ENCODE results near the gene PNMA6E.

The PNMA6E gene

GRCh38 chrX:153417637-153418036, 16.5 kb upstream of the PNMA6E start:
- H3K4me3 Mint-ChIP-seq: no peak overlapping the region
- peaks cover 11% of the 10 kb centered on the region for H3K27me3 Mint-ChIP-seq (ENCODE audit: low read depth)
- peaks cover 9% of the 10 kb centered on the region for H3K4me1 Mint-ChIP-seq
- peaks cover 27% of the 10 kb centered on the region for H3K9me3 Mint-ChIP-seq
- TF ChIP-seq, protein P1, sequence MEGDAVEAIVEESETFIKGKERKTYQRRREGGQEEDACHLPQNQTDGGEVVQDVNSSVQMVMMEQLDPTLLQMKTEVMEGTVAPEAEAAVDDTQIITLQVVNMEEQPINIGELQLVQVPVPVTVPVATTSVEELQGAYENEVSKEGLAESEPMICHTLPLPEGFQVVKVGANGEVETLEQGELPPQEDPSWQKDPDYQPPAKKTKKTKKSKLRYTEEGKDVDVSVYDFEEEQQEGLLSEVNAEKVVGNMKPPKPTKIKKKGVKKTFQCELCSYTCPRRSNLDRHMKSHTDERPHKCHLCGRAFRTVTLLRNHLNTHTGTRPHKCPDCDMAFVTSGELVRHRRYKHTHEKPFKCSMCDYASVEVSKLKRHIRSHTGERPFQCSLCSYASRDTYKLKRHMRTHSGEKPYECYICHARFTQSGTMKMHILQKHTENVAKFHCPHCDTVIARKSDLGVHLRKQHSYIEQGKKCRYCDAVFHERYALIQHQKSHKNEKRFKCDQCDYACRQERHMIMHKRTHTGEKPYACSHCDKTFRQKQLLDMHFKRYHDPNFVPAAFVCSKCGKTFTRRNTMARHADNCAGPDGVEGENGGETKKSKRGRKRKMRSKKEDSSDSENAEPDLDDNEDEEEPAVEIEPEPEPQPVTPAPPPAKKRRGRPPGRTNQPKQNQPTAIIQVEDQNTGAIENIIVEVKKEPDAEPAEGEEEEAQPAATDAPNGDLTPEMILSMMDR (IDR thresholded peaks at IDR 0.05; ENCODE audit: unreplicated experiment in 3 of 3): no peak
- no peak overlapping the region for H3K27ac Mint-ChIP-seq
- no peaks in the 10 kb centered on the region for H3K36me3 Mint-ChIP-seq (ENCODE audit: low read depth)

- peaks cover 29% of the 10 kb centered on the region for H3K9me3 Mint-ChIP-seq
- H3K4me3 Mint-ChIP-seq: no peak overlapping the region
- TF ChIP-seq, protein P1 (IDR thresholded peaks at IDR 0.05; ENCODE audit: unreplicated experiment in 3 of 3): no peak
- no peaks in the 10 kb centered on the region for H3K36me3 Mint-ChIP-seq (ENCODE audit: low read depth)
- H3K27ac Mint-ChIP-seq: no peak overlapping the region
- H3K27me3 Mint-ChIP-seq (ENCODE audit: low read depth): peaks cover 11% of the 10 kb centered on the region
- peaks cover 15% of the 10 kb centered on the region for H3K4me1 Mint-ChIP-seq
These were observed 15.8 kb upstream of the PNMA6E start for GRCh38 chrX:153416781-153417450.

GRCh38 chrX:153414856-153415510, 13.8 kb upstream of the PNMA6E start:
- peaks cover 11% of the 10 kb centered on the region for H3K27me3 Mint-ChIP-seq (ENCODE audit: low read depth)
- TF ChIP-seq, protein P1 (IDR thresholded peaks at IDR 0.05; ENCODE audit: unreplicated experiment in 3 of 3): no peak

DNA sequence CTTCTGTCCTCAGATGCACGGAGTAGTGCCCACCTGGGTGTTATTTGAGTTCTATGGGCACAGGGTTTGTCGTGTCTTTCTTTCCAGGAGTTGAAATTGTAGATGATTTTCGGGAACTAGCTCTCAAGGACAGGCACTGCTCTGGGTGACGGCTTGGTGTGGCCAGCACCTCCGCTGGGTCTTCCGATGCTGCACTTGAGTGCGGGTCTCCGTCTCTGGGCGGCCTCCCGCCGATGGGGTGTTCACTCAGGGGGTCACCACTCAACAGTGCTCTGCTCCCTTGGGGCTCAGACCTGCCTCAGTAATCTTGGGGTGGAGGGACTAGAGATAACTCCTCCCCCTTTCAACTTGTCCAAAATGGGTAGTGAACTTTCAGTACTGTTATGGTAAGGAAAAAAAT, 12.6 kb upstream of the PNMA6E start:
- Mint-ChIP-seq H3K27me3 (ENCODE audit: low read depth) (peaks cover 11% of the 10 kb centered on the region), H3K27ac (no peak overlapping the region), H3K4me3 (no peak overlapping the region), H3K36me3 (ENCODE audit: low read depth) (no peaks in the 10 kb centered on the region), H3K4me1 (peaks cover 16% of the 10 kb centered on the region), H3K9me3 (peaks cover 29% of the 10 kb centered on the region)
- TF ChIP-seq, protein P1 (IDR thresholded peaks at IDR 0.05; ENCODE audit: unreplicated experiment in 3 of 3): no peak

More at GRCh38 chrX:153414856-153415510, 13.8 kb upstream of the PNMA6E start:
- peaks cover 30% of the 10 kb centered on the region for H3K9me3 Mint-ChIP-seq
- no peak overlapping the region for H3K4me3 Mint-ChIP-seq
- H3K27ac Mint-ChIP-seq: no peak overlapping the region
- peaks cover 16% of the 10 kb centered on the region for H3K4me1 Mint-ChIP-seq
- H3K36me3 Mint-ChIP-seq (ENCODE audit: low read depth): no peaks in the 10 kb centered on the region

DNA sequence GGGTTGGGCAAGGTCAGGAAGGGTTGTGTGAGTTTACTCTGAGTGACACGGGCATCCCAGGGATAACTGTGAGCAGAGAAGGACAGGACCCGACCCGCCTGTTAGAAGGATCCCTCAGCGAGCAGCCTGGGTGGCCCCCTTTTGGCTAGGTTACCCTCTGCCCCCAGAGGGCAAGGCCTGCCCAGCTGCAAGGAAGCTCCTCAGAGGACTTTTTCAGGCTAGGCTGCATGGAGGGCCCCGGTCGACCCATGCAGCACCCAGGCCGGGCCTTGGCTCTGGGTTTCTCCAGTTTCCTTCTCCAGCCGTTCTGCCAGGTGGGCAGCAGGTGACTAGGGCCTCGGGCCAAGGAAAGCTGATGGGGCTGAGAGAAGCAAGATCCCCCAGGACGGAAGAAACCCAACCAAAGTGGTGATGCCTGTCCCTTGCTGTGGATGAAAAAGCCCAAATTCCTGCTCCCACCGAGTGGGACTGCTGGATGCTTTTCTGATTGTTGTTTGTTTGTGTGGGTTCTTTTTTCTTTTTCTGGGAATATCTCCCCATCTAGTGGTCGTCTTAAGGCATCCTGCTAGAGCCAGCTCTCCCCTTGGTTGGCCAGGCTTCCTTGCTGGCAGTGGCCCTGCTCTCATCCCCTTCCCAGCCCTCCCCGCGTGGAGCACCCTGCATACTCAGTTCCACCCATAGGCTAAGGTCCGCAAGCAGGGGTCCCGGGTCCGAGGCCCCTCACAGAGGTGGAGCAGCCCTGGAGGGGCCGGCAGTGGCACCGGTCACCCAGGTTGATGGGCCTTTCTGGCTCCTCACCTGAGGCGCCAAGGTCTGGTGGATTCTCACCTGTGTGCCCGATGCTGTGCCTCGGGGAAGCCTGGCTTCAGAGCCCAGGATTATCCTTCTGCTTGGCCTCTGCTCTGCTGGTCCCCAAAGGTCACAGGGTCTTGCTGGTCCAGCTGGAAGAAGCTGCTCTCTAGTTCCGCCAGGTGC, 11.9 kb upstream of the PNMA6E start:
- H3K4me3 Mint-ChIP-seq: peak overlapping the region; percentile 45 to 73 (median 65)
- peaks cover 27% of the 10 kb centered on the region for H3K9me3 Mint-ChIP-seq
- H3K36me3 Mint-ChIP-seq (ENCODE audit: low read depth): no peaks in the 10 kb centered on the region
- peak overlapping the region in 2 of 3 experiments; percentile 42 to 74 for H3K27ac Mint-ChIP-seq
- TF ChIP-seq, protein P1 (IDR thresholded peaks at IDR 0.05; ENCODE audit: unreplicated experiment in 3 of 3): peak in 2 of 3 experiments; percentile 12 to 33
- H3K4me1 Mint-ChIP-seq: peaks cover 11% of the 10 kb centered on the region
- peaks cover 6% of the 10 kb centered on the region for H3K27me3 Mint-ChIP-seq (ENCODE audit: low read depth)
